Glomerular visceral epithelial cell (primary cell): ENCODE data around the gene CDH4.

Source experiments
- DNase-seq: peaks from one replicate; pipeline ENCODE4 v3.0.0-alpha.2; 2016; ENCODE audit errors: extremely low spot score

The CDH4 gene

DNA sequence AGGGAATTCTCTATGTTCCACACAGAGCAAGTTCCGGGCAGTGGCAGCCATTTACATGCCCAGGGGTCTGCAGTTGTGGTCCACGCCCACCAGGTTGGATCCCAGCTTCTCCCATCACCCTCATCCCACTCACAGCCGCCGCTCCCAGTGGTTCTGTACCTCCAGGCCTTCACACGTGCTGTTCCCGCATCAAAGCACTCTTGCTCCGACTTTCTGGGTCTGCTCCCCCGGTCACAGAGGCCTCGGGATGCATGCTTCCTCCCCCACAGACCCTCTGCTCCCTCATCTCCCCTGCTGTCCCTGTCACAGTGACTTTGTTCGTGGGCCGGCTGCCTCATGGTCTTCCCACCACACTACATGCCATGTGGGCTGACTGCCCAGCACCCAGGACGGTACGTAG lies 481.2 kb downstream of the CDH4 start:
- DNase-seq, result no peak

GRCh38 chr20:61733891-61734732 lies 482.1 kb downstream of the CDH4 start:
- DNase-seq, result no peak

GRCh38 chr20:61734733-61735502 lies 482.9 kb downstream of the CDH4 start:
- DNase-seq, result no peak

DNA sequence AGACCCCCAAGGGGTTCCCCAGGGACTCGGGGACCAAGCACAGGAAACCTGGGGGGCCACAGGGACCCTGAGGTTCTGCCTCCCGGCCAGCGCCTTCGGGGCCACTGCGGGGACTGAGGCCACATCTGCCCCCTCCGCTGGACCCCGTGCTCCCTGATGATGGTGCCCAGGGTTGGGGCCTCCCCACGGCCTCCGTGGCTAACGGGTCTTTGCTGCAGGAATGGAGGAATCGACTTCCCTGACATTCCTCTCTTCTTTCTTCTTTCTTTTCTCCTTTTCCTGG lies 483.4 kb downstream of the CDH4 start:
- DNase-seq, result no peak

- DNase-seq, result no peak
Measured at GRCh38 chr20:61736001-61736635, 484.1 kb downstream of the CDH4 start.

- no peak for DNase-seq
Measured at GRCh38 chr20:61736751-61737310, 484.8 kb downstream of the CDH4 start.

- DNase-seq, result no peak
Measured at GRCh38 chr20:61737346-61737745, 485.3 kb downstream of the CDH4 start.

DNA sequence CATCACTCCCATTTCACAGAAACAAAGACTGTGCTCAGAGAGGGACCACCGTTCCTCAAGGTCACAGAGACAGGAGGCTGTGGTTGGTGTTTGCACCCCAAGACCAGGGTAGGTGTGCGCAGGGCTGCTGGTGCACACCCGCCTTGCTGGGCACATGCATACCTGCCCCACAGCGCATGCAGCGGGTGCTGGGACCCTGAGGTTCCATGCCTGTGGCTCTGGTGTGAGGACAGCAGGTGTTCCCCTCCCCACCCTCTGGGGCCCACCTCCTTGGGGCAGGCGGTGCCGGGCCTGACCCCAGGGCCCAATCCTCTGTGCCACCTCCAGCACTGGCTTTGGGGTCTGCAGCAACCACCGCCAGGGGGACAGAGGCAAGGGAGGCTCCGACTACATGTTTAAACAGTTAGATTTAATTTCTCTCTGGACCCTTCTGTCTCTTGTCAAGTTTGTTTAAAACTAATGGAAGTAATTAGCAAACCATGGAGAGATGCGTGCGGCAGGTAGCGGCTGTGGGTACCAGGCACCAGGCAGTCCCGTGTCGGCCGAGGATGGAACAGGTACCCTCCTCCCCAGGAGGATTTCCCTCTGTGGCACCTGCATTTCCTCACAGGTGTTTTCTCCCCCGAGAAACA lies 485.9 kb downstream of the CDH4 start:
- DNase-seq, result no peak

- DNase-seq, result no peak
Measured at GRCh38 chr20:61738601-61739069, 486.6 kb downstream of the CDH4 start.

DNA sequence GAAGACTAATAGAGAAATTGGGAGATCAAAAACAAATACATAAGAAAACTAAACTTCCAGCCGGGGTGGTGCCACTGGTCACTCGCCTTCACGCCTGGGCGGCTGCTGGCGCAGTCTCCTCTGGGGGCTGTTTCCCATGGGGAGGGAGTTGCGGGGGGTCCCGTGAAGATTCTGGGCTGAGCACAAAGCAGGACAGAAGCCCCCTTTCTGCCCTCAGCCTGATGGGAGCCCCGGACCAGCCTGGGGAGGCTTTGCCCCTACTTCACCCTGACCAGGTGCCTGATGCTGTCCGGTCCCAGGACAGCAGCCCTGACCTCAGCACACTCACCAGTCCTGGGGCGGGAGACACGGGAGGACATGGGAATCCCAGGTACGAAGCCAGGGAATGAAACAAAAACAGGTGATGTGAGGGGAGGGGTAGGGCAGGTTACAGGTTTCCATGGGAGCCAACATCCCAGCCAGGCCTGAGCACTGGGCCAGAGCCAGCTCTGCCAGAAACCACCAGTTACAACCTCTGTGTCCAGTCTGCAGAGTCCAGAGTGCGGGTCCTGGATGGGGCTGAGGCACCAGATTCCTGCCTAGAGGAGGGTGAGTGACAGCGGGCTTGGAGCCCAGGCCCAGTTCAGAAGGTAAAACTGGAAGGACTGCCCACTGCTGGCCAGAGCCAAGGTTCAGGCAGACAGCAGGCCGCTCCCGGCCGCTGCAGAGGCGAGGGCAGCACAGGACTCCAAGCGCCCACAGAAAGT lies 487.2 kb downstream of the CDH4 start:
- no peak for DNase-seq

GRCh38 chr20:61739832-61740118 lies 487.7 kb downstream of the CDH4 start:
- DNase-seq, result no peak

DNA sequence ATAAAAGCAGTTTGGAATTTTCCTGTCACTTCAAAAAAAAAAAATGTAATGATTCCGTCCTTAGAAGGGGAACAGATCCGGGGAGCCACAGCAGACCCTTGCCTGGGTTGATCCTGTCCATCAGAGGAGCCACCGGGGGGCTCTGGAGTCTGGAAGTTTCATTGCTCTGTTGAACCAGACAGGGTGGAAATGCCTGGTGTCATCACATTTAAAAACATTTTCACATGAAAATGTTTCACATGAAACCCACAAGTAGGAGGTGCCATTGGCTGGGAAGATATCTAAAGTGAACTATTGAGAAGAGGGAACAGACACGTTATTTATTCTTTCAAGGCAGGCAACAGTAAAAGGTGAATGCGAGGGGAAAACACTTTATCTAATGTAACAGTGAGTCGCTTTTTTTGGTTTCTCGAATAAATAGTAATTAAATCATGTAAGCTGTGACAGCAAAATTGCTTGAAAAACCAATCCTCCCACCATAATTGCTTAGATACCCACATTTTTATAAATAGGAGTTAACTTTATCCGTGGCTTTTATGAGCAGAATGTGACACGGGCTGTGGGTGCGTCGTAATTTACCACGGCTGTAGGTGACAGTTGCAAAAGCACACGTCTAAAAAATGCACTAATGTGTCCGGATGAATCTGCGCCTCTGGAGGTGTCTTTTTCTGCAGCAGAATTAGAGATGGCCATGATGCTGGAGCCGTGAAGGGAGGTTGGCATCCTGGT lies 490.2 kb downstream of the CDH4 start:
- DNase-seq, result no peak

- DNase-seq, result no peak
Measured at GRCh38 chr20:61743606-61744005, 491.5 kb downstream of the CDH4 start.

GRCh38 chr20:61744691-61745396 lies 492.8 kb downstream of the CDH4 start:
- peak; percentile 26 for DNase-seq

DNA sequence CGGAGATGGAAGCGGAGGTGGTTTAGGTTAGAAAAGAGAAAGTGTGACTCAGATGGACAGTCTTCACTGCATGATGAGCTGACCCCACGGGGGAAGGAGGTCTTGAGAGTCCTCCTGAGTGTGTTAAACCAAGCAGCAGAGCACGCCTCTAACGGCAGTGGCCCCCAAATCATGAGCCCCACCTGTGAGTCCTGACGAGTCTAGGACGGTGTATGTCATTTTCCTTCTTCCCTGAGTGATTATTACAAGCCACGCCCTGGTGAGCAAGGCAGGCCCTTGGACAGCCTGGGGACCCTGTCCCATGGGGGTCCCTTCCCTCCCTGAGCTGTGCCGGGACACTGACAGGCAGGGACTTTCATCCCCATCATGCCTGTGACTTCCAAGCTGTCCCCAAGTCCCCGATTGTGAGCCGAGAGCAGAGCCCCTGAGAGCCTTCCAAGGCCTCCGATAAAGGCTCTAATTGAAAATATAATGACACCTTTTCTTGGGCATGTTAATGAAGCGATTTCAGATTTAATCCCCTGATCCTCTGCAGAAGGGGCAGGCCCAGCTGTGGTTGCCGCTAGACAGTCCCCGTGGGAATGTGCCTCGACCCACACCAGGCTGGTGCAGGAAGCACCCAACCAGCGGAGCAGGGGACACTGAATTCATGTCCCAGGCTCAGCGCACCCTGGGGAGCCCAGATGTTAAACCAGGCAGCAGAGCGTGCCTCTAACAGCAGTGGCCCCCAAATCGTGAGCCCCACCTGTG lies 493.5 kb downstream of the CDH4 start:
- DNase-seq, result no peak

DNA sequence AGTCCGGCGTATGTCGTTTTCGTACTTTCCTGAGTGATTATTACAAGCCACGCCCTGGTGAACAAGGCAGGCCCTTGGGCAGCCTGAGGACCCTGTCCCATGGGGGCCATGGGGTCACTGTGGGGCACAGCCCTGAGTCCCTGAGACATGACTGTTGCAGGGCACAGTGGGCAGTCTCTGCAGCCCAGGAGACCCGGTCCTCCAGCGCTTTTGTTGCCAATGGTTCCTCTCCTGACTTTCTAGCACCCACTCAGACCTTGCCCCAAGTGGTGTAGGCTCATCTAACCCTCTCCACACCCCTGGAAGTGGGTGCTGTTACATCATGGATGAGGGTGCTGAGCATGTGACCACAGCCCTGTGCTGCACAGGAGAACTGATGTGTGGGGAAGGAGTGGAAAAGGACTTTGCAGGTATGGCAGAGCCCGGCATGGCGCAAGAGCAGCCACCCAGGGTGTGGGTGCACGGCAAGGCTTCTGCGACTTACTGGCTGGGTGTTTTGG lies 494.1 kb downstream of the CDH4 start:
- no peak for DNase-seq

- no peak for DNase-seq
Measured at GRCh38 chr20:61746781-61747180, 494.7 kb downstream of the CDH4 start.

DNA sequence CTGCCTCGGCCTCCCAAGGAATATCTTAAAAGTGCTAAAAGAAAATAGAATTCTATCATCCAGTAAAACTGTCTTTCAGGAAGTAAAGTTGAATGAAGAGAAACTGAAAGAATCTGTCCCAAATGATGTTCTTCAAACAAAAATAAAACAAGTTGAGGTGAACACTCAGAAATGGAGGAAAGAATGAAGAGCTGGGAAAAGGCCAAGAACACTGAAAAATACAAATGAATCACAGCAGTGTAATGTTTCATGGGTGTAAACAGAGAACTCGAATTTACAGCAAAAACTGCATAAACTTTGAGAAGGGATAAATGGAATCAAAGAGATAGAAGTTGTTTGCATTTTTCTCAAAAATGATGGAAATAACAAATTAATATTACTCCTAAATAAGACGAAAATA lies 496.3 kb downstream of the CDH4 start:
- no peak for DNase-seq

DNA sequence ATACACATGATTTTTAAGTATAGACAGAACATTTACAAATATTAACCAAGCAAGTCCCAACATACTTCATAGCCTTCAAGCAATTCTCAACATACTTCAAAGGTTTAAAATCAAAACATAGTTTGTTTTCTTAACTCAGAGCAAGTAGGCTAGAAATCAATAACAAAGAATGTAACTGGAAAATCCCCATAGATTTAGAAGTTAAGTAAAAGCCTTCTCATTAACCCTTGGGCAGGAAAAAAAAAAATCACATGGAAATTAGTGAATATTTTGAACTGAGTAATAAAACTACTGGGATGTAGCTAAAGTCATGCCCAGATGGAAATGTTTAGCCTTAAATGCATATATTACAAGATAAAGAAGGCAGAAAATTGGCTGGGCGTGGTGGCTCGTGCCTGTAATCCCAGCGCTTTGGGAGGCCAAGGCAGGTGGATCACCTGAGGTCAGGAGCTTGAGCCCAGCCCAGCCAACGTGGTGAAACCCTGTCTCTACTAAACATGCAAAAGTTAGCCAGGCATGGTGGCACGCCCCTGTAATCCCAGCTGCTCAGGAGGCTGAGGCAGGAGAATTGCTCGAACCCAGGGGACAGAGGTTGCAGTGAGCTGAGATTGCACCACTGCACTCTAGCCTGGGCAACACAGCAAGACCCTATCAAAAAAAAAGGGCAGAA lies 497.5 kb downstream of the CDH4 start:
- no peak for DNase-seq
